Renal cortex interstitium (tissue), 11 donors: ENCODE results near the gene CHD2. TPM values are rescaled to one million over a fixed set of nuclear protein-coding genes. Genes with fewer than 3 reads are reported as not detected.

Experiments used
- DNase-seq, 11 donors: peaks; one replicate each; pipeline ENCODE4 v3.0.0-alpha.2; 2013; ENCODE audit warnings: low read depth in 9 of 11, low spot score in 4 of 11; ENCODE audit errors: extremely low read depth in 1 of 11
- polyA plus RNA-seq, 3 donors: library from polyadenylated mRNA; unstranded; fragments of 120-200 nt; gene quantifications; one replicate each; pipeline ENCODE4 v1.2.1, GENCODE V29; 2013; ENCODE audit not compliant: insufficient read length in 3 of 3

CHD2 gene
- polyA plus RNA-seq, 3 donors = 112 to 146 (median 122) TPM

DNA sequence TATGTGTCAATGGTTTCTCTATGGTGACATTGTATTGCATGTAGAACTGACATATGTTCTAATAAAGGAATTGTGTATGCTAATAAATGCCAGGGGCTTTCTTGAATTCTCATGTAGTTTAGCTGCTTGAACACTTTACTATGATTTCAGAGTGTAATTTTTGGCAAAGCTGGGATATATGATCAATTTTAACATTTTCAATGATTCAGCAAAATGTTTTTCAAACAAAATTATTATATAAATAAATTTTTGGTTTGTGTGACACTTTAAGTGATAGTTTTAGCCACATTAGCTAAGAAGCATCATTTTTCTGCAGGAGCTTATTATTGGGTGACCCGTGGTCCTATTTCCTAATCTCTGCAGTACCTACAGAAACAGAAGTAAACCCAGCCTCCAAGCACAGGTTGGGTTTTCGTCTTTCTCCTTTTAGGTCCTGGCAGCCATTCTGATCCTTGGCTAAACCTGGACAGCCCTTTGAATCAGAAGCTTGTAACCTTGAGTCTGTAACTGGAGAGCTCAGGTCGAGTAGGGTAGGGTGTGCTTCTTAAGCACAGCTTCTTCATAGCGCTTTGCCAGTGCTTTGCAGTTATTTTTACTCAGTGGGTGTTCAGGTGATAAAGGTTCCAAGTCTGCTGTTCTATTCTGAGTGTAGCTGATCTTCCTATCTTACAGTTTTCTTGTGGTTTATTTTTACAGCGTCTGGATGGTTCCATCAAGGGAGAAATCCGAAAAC, 74.2 kb downstream of the CHD2 start:
- DNase-seq = no peak

DNA sequence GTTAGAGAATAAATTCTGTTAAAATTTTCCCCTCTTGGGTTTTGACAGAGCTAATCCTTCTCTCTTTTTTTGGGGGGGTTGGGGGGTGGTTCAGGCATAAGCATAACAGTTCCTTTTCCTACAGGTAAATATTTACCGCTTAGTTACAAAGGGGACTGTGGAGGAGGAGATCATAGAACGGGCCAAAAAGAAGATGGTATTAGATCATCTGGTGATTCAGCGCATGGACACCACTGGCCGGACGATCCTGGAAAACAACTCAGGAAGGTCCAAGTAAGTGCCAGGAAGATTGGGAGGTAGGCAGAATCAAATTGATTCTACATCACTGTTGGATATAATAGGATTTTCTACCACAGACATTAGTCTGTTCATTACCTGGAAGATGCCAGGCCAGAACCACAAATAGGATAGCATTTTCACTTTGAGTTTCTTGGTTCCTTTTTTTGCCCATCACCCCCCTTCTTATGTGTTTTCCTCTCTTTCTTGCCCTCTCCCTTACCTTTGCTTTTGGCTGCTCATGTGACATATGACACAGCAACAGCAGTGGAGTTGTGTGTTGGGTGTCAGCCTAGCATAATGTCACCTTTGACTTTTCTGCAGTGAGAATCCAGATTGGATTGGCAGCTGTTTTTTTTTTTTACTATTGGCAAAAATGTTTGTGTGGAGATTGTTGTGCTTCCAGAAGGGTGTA, 79.0 kb downstream of the CHD2 start:
- no peak for DNase-seq

DNA sequence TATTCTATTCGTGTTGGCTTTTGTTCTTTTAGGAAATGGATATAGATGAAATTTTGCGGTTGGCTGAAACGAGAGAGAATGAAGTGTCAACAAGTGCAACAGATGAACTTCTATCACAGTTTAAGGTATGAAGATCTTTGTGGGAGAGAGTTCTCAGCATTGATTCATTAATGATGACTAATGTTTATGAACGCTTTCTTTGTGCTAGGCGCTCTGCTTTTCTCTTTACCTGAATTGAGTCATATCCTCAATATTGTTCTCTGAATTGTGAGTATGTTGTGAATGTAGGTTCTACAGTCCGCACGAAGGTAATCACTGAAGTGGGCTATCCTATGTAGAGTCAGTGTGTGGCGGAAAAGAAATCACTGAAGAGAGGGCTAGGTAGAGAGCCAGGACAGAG, 81.2 kb downstream of the CHD2 start:
- DNase-seq = no peak

DNA sequence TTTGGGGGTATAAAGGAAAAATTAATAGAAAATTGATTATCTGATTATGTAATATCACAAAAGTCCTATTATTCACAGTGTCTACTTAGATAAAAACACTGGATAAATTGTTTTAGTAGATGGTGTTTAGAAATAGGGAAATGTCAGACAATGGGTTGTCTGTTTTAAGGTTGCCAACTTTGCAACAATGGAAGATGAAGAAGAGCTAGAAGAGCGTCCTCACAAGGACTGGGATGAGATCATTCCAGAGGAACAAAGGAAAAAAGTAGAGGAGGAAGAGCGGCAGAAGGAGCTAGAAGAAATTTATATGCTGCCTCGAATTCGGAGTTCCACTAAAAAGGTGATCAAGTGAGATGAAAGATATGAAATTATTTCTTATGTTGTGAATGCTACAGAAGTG, 84.0 kb downstream of the CHD2 start:
- DNase-seq = no peak

DNA sequence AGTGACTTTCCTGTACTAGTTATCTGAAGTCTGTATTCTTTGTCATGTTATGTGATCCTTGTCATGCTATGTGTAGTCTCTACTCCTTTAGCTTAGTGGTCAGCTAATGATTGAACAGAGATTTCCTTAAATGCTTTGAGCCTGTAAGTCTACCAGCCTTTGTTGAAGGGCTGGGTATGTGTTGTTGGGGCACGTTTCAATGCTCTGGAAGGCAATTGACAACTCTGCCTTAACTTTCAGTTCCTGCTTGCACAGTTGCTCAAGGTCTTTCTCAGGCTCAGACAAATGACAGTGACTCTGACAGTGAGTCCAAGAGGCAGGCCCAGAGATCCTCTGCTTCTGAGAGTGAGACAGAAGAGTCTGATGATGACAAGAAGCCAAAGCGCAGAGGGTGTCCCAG, 89.3 kb downstream of the CHD2 start:
- DNase-seq = no peak

DNA sequence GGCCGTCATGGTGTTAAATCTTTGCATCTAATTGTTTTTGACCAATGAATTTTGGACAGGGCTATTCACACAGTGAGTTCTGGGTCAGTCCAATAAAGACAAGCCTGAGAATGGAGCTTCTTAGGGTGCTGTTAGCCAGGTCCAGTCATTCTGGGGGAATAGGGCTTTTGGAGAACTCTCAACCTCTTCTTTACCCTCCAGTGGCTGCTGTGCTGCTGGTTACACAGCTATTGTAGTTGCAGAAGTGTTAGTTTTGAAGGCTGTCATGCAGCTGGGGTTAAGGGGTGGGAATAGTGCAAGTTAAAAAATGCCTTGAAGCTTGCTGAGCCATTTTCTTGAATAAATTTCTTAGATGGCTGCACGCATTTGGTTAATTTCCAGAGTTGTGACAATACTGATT, 89.9 kb downstream of the CHD2 start:
- DNase-seq = no peak

DNA sequence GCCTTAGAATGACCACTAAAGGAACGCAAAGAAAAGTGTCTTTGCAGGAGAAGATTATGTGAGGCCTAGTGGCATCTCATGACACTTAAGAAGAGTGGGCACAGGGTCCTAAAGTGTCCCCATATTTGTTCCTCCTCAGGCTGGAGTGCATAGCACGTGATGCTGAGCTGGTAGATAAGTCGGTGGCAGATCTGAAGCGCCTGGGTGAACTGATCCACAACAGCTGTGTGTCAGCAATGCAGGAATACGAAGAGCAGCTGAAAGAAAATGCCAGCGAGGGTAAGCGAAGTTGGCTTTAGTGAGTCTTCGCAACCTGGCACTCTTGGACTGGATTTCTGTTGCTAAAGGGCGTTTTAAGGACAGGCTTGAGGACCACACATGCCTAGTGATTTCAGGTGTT, 92.6 kb downstream of the CHD2 start:
- DNase-seq = no peak

DNA sequence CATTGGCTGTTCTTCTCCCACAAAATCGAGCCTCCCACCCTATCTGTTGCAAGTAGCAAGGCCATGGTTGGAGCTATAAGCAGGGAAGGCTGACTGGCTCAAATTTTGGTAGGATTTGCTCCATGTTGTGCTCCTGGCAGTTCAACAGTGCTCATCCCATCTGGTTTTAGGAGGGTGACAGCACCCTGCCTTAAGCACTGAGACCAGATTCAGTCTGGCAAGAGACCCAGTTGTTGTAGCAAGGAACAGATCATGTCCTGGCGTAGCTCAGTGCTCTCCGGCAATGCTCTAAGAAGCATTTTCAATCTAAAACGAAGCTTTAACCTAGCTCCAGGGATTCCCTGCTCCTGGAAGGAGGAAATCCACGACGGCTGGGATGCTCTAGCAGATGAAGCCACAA, 97.7 kb downstream of the CHD2 start:
- DNase-seq = no peak

DNA sequence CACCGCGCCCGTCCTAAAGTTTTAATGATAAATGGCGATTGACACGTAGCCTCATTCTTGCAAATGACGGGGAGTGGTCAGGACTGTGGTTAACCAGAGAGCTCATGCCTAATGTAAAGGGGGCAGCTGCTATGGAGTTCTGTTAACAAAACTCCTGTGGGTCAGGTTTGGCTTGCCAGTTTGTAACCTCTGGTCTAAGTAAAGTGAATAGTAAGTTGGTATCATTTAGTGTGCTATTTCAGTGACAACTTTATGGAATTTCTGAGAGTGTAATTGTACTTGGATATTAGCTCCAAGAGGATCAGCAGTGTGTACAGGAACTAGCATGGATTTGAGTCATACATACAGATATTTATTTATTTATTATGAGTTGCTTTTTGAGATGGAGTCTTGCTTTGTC, 101.0 kb downstream of the CHD2 start:
- no peak for DNase-seq

DNA sequence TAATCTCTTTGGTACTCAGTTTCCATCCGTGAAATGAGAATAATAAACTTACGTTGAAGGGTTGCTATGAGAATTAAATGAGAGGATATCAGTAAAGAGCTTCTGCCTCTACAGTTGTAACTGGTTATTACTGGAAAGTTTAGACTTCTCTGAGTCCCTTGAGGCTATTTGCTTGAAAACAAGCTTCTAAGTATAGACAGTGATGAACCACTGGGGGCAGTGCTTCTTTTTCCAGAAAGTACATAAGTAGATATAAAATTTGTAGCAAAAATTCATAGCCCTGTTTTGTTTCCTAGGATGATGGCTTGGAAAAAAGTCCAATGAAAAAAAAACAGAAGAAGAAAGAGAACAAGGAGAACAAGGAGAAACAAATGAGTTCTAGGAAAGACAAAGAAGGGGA, 101.8 kb downstream of the CHD2 start:
- DNase-seq = no peak

DNA sequence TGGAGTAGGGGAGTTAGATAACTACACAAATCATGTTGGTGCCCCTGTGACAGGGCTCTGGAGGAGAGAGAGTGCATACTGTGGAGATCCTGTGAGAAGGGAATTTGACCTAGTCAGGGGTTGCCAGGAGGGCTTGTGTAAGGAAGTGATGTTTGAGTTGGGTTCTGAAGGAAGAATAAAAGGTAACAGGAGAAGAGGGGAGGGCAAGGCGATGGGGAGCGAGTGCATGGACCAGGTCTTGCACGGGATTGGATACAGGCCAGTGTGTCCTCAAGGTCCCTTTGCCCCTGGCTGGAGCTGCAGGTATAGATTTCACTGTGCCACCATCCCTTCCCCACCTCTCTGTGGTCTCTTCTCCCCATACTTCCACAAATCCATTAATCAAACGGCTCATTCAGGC, 105.0 kb downstream of the CHD2 start:
- DNase-seq = no peak

DNA sequence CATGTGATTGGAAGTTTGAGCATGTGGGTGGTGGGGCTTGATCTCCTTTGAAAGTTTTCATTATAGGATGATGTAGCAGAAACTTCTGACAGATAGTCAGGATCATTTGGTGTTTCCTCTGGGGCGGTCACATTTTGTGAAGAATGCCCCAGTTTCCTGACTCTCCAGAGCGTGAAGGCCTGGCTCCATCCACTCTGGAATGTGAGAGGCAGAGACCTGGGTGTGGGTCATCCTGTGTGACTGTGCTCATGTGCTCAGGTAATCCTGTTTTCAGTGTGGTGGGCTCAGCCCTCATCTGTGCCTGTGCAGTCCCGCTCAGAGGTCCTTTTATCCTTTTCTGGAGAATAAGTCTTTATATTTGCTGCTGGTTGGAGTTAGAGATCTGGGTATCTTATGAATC, 107.9 kb downstream of the CHD2 start:
- DNase-seq = no peak

DNA sequence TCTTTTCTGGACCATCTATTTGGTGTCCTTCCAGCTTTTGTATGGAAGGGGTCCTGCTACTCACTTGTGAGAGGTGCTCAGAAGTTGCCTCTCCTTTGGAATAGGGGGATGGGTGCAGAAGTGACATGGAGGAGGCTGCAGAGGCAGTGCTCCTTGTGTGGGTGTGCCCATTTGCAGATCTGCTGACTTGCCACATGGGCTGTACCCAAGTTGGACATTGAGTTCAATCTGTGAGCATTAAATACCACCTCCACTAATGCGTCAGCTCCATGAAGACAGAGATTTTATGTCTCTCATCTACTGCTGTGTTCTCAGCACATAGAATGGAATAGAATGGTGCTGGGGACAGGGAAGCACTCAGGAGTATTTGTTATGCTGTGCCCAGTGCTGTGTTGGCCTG, 112.7 kb downstream of the CHD2 start:
- no peak for DNase-seq

DNA sequence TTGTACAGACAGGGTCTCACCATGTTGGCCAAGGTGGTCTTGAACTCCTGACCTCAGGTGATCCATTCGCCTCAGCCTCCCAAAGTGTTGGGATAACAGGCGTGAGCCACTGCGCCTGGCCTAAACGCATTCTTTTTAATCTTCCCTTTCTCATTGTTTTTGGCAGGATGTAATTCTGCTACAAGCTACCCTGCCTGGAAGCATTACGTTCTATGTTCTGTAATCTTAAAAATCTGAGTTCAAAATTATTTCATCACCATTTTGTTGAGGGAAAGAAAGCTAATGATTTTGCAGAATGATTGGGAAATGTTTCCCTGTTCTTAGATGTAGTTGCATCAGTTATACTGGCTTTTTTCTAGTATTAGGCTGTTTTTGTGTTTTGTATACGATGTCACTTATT, 117.4 kb downstream of the CHD2 start:
- DNase-seq = no peak

DNA sequence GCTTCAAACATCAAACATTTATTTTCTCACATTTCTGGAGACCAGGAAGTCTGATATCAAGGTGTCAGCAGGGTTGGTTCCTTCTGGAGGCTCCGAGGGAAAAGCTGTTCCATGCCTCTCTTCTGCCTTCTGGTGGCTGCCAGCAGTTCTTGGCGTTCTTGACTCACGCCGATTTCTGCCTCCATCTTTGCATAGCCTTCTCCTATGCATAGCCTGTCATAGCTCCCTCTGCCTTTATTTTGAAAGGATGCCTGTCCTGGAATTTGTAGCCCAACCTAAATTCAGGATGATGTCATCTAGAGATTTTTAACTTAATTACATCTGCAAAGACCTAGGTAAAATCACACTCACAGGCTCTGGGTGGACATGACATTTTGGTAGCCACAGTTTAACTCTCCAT, 118.5 kb downstream of the CHD2 start:
- no peak for DNase-seq

DNA sequence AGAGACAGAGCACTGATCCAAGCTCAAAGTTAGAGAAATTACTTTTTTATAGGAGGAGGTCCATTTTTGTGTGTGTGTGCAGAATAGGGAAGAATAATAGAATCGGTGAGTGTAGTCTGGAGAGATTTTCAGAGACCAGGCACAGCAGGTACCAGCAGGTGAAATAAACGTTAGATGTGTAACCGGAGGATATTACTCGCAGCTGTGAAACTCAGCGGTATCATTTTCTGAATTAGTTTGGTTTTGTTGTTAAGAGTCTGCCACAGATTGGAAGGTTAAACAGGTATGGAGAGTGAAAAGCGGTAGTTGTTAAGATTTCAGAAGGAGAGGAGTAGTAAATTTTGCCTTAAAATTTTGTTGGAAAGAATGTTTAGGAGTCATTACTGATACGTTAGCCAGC, 119.0 kb downstream of the CHD2 start:
- DNase-seq = no peak

DNA sequence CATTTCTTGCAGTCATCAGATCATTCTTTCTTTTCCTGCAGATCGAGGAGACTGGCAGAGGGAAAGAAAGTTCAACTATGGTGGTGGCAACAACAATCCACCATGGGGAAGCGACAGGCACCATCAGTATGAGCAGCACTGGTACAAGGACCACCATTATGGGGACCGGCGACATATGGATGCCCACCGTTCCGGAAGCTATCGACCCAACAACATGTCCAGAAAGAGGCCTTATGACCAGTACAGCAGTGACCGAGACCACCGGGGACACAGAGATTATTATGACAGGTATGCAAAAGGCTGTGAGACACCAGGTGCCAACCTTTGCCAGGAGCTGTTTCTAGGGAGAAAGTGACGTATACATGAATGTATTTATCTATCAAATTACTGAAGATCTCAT, 119.8 kb downstream of the CHD2 start:
- DNase-seq = no peak

DNA sequence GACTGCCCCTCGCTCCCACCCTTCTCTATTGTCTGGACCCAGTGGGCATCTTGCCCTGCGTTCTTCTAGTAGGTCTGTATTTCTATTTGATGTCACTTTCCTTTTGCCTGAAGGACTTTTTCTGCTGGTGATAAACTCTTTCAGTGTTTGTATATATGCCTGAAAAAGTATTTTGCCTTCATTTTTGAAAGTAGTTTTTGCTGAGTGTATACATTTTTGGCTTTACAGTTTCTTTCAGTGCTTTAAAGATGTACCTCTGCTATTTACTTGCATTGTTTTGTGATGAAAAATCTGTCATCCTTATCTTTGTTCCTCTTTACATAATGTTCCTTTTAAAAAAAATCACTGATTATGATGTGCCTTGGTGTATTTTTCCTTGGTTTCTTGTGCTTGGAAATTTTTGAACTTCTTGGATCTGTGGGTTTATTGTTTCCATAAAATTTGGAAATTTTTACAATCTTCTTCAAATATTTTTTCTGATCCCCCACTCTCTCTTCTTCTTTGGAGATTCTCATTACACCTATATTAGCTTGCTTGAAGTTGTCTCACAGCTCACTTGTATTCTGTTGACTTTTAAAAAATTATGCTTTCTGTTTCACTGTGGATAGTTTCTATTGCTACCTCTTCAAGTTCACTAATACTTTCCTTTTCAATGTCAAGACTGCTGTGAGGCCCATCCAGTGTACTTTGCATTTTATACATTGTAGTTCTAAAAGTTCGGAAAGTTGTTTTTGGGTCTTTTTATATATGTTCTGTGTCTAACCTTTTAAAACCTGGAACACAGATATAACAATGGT, 121.0 kb downstream of the CHD2 start:
- no peak for DNase-seq

DNA sequence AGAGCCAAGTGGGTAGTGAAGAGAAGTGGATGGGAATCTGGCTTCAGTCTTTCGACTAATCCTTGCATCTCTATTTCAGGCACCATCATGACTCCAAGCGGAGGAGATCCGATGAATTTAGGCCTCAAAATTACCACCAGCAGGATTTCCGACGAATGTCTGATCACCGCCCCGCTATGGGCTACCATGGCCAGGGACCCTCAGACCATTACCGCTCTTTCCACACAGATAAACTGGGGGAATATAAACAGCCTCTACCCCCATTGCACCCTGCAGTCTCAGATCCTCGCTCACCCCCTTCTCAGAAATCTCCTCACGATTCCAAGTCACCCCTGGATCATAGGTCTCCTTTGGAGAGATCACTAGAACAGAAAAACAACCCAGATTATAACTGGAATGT, 124.2 kb downstream of the CHD2 start:
- DNase-seq = no peak
